Neutrophil (primary cell): ENCODE results near the gene ATP9B.

Experiments used
- H3K27ac ChIP-seq: fragments of 200-600 bp; sonication (generic); 2 replicates; pipeline ENCODE4 v1.5.1; 2016; ENCODE audit warnings: mild to moderate bottlenecking, moderate library complexity
- H3K27me3 ChIP-seq: fragments of 200-600 bp; sonication (generic); 2 replicates; pipeline ENCODE4 v1.6.0; 2016; ENCODE audit warnings: mild to moderate bottlenecking
- H3K36me3 ChIP-seq: fragments of 200-600 bp; sonication (generic); 2 replicates; pipeline ENCODE4 v1.5.1; 2017
- H3K4me1 ChIP-seq, 2 experiments: fragments of 200-600 bp in 1 of 2; sonication (generic) in 1 of 2; 1 replicate in 1 of 2; 2 replicates in 1 of 2; pipeline versions ENCODE4 v1.5.1 to v1.6.1; 2013 to 2016; ENCODE audit warnings: low read depth in 1 of 2, low read length in 1 of 2, mild to moderate bottlenecking in 1 of 2, moderate library complexity in 1 of 2; ENCODE audit not compliant: control insufficient read depth in 1 of 2, insufficient read depth in 1 of 2
- H3K4me3 ChIP-seq, 2 experiments: fragments of 200-600 bp in 1 of 2; sonication (generic) in 1 of 2; 1 replicate in 1 of 2; 2 replicates in 1 of 2; pipeline ENCODE4 v1.5.1; 2013 to 2016; ENCODE audit warnings: low read depth in 1 of 2, low read length in 1 of 2, mild to moderate bottlenecking in 1 of 2, moderate library complexity in 1 of 2
- H3K9me3 ChIP-seq: fragments of 200-600 bp; sonication (generic); 2 replicates; pipeline ENCODE4 v1.5.1; 2016
- TF ChIP-seq, protein P1 (sequence below): fragments of 200-600 bp; sonication (generic); IDR thresholded peaks from 2 replicates; pipeline ENCODE4 v1.5.1; 2016; ENCODE audit warnings: antibody characterized with exemption

Gene ATP9B, protein sequence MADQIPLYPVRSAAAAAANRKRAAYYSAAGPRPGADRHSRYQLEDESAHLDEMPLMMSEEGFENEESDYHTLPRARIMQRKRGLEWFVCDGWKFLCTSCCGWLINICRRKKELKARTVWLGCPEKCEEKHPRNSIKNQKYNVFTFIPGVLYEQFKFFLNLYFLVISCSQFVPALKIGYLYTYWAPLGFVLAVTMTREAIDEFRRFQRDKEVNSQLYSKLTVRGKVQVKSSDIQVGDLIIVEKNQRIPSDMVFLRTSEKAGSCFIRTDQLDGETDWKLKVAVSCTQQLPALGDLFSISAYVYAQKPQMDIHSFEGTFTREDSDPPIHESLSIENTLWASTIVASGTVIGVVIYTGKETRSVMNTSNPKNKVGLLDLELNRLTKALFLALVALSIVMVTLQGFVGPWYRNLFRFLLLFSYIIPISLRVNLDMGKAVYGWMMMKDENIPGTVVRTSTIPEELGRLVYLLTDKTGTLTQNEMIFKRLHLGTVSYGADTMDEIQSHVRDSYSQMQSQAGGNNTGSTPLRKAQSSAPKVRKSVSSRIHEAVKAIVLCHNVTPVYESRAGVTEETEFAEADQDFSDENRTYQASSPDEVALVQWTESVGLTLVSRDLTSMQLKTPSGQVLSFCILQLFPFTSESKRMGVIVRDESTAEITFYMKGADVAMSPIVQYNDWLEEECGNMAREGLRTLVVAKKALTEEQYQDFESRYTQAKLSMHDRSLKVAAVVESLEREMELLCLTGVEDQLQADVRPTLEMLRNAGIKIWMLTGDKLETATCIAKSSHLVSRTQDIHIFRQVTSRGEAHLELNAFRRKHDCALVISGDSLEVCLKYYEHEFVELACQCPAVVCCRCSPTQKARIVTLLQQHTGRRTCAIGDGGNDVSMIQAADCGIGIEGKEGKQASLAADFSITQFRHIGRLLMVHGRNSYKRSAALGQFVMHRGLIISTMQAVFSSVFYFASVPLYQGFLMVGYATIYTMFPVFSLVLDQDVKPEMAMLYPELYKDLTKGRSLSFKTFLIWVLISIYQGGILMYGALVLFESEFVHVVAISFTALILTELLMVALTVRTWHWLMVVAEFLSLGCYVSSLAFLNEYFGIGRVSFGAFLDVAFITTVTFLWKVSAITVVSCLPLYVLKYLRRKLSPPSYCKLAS

DNA sequence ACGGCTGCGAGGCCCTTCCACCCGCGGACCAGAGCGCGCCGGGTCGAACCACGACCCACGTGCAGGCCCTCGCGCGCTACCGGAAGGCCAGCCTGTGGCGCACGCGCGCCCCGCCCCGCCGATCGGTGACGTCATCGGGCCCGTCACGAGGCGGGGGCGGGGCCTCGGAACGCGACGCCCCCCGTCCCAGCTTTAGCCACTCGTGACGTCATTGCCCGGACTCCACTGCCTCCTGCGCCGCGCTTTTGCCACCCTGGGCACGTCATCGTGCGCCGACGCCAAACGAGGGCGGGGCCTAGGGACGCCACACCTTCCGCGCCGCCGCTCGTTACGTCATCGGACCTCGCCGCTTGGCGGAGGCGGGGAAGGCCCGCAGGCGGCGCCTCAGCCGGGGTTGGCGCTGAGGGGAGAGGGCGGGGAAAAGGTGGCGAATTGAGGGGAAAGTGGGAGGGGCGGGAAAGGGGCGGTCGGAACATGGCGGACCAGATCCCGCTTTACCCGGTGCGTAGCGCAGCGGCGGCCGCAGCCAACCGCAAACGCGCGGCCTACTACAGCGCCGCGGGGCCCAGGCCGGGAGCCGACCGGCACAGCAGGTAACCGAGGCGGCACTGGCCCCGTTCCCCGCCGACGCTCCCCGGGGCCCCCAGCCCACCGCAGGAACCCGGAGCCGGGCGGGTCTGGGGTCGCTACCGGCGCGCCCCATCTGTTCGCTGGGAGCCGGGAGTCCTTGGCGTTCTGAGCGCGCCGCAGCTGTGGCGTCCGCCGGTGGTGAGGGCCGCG is at the start of gene ATP9B:
TSS of gene ATP9B (plus strand) at position 458 of the 780 bp plus-strand sequence. CDS start at position 475, 17 bp downstream.
- Histone ChIP-seq H3K27me3 (peaks cover 28% of the 10 kb centered on the region), H3K27ac (peak within 1 kb of the TSS; percentile 82), H3K4me3 (peak within 1 kb of the TSS; percentile 72 to 82), H3K9me3 (no peaks in the 10 kb centered on the region), H3K36me3 (no peaks in the 10 kb centered on the region), H3K4me1 (peaks cover 27 to 28% of the 10 kb centered on the region in 2 experiments)
- TF ChIP-seq, protein P1, sequence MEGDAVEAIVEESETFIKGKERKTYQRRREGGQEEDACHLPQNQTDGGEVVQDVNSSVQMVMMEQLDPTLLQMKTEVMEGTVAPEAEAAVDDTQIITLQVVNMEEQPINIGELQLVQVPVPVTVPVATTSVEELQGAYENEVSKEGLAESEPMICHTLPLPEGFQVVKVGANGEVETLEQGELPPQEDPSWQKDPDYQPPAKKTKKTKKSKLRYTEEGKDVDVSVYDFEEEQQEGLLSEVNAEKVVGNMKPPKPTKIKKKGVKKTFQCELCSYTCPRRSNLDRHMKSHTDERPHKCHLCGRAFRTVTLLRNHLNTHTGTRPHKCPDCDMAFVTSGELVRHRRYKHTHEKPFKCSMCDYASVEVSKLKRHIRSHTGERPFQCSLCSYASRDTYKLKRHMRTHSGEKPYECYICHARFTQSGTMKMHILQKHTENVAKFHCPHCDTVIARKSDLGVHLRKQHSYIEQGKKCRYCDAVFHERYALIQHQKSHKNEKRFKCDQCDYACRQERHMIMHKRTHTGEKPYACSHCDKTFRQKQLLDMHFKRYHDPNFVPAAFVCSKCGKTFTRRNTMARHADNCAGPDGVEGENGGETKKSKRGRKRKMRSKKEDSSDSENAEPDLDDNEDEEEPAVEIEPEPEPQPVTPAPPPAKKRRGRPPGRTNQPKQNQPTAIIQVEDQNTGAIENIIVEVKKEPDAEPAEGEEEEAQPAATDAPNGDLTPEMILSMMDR: peak; percentile 53

DNA sequence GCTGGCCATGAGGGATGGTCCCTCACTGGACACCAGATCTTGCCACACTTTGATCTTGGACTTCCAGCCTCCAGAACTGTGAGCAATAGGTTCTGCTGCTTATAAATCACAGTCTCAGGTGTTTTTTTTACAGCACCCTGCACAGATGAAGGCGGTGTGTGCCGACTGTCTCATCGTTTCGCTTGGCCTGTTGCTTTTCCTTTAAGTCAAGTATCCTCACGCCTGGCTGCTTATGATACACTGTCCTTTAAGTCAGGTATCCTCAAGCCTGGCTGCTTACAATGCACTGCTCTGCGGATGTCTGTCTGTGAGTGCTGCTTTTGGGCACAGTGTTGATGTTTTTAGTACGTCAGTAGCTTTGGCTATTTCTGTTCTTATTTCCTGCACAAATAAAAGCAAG is 49.3 kb upstream of the ATP9B start:
- H3K4me1 ChIP-seq: no peaks in the 10 kb centered on the region
- H3K27ac ChIP-seq: no peak overlapping the region
- no peaks in the 10 kb centered on the region for H3K27me3 ChIP-seq
- no peaks in the 10 kb centered on the region for H3K9me3 ChIP-seq
- no peak overlapping the region for H3K4me3 ChIP-seq
- TF ChIP-seq, protein P1: no peak
- H3K36me3 ChIP-seq: no peaks in the 10 kb centered on the region

DNA sequence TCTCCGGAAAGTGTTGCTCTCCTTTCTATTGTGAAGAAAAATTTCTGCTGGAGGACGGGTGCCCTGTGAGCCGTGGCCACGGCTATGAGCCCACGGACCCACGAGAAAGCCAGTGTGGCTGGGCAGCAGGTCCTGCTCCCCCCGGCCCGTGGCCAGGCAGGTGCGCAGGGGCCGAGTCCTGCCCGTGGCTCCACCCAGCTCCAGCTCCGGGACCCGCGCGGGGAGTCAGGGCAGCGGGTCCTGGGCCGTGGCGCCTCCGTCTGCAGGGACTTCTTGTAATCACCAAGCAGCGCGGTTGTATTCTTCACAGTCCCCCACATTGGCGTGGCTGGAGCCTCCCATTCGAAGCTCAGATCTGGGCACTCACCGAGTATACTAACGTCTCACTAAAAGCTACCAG is 46.6 kb upstream of the ATP9B start:
- H3K4me1 ChIP-seq: no peaks in the 10 kb centered on the region
- TF ChIP-seq, protein P1: no peak
- no peak overlapping the region for H3K27ac ChIP-seq
- H3K36me3 ChIP-seq: no peaks in the 10 kb centered on the region
- no peaks in the 10 kb centered on the region for H3K27me3 ChIP-seq
- H3K4me3 ChIP-seq: no peak overlapping the region
- no peaks in the 10 kb centered on the region for H3K9me3 ChIP-seq

DNA sequence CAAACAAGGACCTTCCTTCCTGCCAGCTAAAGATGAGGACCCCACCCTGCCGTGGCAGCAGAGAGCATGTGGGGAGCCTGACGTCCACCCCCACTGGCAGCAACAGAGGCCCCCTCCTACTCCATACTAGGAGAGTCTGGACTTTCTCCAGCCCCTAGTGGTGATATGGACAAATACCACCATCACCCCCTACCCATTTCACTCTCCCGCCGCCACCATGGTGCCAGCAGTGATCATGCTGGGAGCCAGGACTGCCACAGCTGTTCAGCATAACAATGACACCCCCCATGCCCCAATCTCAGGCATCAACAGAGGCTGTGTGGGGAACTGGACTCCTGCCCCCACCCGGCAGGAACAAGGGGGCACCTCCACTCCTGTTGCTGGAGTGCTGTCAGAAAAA is 42.7 kb upstream of the ATP9B start:
- Histone ChIP-seq H3K9me3 (no peaks in the 10 kb centered on the region), H3K27ac (no peak overlapping the region), H3K4me1 (no peaks in the 10 kb centered on the region), H3K27me3 (no peaks in the 10 kb centered on the region), H3K36me3 (no peaks in the 10 kb centered on the region), H3K4me3 (no peak overlapping the region)
- TF ChIP-seq, protein P1: no peak

DNA sequence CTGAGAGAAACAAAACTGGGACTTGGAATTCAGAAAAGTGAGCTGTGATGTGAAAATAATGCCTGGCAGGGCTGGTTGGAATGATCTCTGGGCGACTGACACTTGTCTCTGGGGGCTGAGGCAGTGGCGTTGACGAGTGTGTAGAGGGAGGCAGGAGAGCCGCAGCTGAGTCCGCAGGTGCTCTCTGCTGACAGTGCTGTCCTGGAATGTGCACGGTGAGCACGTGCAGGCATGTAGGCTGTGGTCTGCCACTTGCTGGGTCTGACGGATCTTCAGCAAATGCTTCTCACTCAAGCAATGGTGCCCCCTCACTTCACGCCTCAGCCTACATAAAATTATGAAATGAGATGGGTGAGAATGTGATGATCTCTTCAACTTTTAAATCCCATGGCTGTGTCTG is 38.5 kb upstream of the ATP9B start:
- Histone ChIP-seq H3K27ac (no peak overlapping the region), H3K4me3 (no peak overlapping the region), H3K4me1 (no peaks in the 10 kb centered on the region), H3K36me3 (no peaks in the 10 kb centered on the region), H3K9me3 (no peaks in the 10 kb centered on the region), H3K27me3 (no peaks in the 10 kb centered on the region)
- TF ChIP-seq, protein P1: no peak
